ENCODE results near the gene GRK6.

GRK6 gene

DNA sequence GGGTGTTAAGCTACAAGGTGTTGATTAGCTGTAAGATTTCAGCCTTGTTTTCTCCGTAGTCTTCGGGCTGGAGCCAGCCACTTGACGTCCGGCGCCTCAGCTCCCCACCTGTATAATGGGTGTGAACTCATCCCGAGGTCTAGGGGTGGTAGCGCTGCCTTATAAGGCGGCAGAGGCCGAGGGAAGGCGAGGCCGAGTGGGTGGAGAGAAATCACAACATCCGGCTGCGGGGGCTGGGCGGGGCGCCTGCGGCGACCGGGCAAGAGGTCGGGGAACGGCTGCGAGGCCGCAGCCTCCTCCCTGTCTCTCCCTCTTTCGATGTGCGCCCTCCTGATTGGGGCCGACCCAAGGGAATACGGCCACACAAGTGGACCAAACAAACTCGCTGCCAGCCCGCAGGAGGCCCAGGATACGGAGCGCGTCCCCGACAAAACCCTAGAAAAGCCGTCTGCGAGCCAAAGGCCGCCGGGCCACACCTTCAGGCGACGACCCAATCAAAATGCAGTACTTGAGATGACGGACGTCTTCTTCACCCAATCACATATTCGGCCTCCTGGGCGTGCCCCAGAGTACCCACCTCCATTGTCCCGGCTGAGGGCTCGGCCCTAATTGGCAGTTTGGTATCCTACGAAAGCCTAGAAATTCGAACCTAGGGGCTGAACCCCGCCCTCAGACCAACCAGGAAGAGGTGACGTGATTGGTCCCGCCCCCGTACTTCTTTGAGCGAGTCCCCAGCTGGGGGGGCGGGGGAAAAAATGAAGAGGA lies 493 bp upstream of the GRK6 start (continued):
- TF ChIP-seq ZNF561 (tag by site-specific recombination; IDR thresholded peaks at IDR 0.05; ENCODE audit: borderline replicate concordance): peak; percentile 86; the same call in 1 of the 2 replicates
- TF ChIP-seq ZNF398 (tag by site-specific recombination; IDR thresholded peaks at IDR 0.05): 0 out of 2 replicates have a peak, but pooled peaks have one; percentile 0
- peak; percentile 91 for TF ChIP-seq ZFHX2 (tag by site-specific recombination; conservative IDR thresholded peaks at IDR 0.05)
- peak; percentile 88; the same call in 1 of the 2 replicates for TF ChIP-seq ZEB2 (tag by site-specific recombination; IDR thresholded peaks at IDR 0.05)
- peak; percentile 96; the same call in 1 of the 2 replicates for TF ChIP-seq KLF7 (tag by site-specific recombination; IDR thresholded peaks at IDR 0.05; ENCODE audit: borderline replicate concordance)
- TF ChIP-seq ZNF335 (tag by site-specific recombination; conservative IDR thresholded peaks at IDR 0.05): peak; percentile 73
- TF ChIP-seq ZNF830 (tag by site-specific recombination; IDR thresholded peaks at IDR 0.05; ENCODE audit: low read depth): no peak
- no peak for TF ChIP-seq ZNF777 (tag by site-specific recombination; IDR thresholded peaks at IDR 0.05; ENCODE audit: borderline replicate concordance)
- peak; percentile 75 for TF ChIP-seq ZNF324 (tag by site-specific recombination; IDR thresholded peaks at IDR 0.05)
- TF ChIP-seq, protein P1, sequence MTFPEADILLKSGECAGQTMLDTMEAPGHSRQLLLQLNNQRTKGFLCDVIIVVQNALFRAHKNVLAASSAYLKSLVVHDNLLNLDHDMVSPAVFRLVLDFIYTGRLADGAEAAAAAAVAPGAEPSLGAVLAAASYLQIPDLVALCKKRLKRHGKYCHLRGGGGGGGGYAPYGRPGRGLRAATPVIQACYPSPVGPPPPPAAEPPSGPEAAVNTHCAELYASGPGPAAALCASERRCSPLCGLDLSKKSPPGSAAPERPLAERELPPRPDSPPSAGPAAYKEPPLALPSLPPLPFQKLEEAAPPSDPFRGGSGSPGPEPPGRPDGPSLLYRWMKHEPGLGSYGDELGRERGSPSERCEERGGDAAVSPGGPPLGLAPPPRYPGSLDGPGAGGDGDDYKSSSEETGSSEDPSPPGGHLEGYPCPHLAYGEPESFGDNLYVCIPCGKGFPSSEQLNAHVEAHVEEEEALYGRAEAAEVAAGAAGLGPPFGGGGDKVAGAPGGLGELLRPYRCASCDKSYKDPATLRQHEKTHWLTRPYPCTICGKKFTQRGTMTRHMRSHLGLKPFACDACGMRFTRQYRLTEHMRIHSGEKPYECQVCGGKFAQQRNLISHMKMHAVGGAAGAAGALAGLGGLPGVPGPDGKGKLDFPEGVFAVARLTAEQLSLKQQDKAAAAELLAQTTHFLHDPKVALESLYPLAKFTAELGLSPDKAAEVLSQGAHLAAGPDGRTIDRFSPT (tag by site-specific recombination; IDR thresholded peaks at IDR 0.05): peak; percentile 56; the same call in 1 of the 2 replicates
- TF ChIP-seq SP3 (tag by site-specific recombination; IDR thresholded peaks at IDR 0.05): peak; percentile 98
- TF ChIP-seq ZNF530 (tag by site-specific recombination; IDR thresholded peaks at IDR 0.05; ENCODE audit: low read depth): no peak
- 0 out of 2 replicates have a peak, but pooled peaks have one; percentile 19 for TF ChIP-seq ZSCAN4 (tag by site-specific recombination; IDR thresholded peaks at IDR 0.05)
- TF ChIP-seq KLF8 (tag by site-specific recombination; IDR thresholded peaks at IDR 0.05): peak; percentile 97
- TF ChIP-seq ZNF580 (tag by site-specific recombination; IDR thresholded peaks at IDR 0.05): peak; percentile 98
- TF ChIP-seq, protein P2, sequence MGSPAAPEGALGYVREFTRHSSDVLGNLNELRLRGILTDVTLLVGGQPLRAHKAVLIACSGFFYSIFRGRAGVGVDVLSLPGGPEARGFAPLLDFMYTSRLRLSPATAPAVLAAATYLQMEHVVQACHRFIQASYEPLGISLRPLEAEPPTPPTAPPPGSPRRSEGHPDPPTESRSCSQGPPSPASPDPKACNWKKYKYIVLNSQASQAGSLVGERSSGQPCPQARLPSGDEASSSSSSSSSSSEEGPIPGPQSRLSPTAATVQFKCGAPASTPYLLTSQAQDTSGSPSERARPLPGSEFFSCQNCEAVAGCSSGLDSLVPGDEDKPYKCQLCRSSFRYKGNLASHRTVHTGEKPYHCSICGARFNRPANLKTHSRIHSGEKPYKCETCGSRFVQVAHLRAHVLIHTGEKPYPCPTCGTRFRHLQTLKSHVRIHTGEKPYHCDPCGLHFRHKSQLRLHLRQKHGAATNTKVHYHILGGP (tag by site-specific recombination; IDR thresholded peaks at IDR 0.05): peak; percentile 62; the same call in 1 of the 2 replicates
- TF ChIP-seq ZNF239 (tag by site-specific recombination; IDR thresholded peaks at IDR 0.05): no peak
- TF ChIP-seq, protein P3, sequence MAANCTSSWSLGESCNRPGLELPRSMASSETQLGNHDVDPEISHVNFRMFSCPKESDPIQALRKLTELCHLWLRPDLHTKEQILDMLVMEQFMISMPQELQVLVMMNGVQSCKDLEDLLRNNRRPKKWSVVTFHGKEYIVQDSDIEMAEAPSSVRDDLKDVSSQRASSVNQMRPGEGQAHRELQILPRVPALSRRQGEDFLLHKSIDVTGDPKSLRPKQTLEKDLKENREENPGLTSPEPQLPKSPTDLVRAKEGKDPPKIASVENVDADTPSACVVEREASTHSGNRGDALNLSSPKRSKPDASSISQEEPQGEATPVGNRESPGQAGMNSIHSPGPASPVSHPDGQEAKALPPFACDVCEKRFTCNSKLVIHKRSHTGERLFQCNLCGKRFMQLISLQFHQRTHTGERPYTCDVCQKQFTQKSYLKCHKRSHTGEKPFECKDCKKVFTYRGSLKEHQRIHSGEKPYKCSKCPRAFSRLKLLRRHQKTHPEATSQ (tag by site-specific recombination; IDR thresholded peaks at IDR 0.05): 0 out of 2 replicates have a peak, but pooled peaks have one; percentile 49
- TF ChIP-seq ZNF114 (tag by site-specific recombination; IDR thresholded peaks at IDR 0.05): no peak
- peak; percentile 39; the same call in 1 of the 2 replicates for TF ChIP-seq ZNF341 (tag by site-specific recombination; IDR thresholded peaks at IDR 0.05; ENCODE audit: low read depth)
- no peak for TF ChIP-seq ZNF184 (tag by site-specific recombination; IDR thresholded peaks at IDR 0.05)
- TF ChIP-seq ZNF2 (tag by site-specific recombination; IDR thresholded peaks at IDR 0.05): peak; percentile 68; the same call in 1 of the 2 replicates
- peak; percentile 60 for TF ChIP-seq ZNF610 (tag by site-specific recombination; IDR thresholded peaks at IDR 0.05; ENCODE audit: borderline replicate concordance)
- no peak for TF ChIP-seq GLI4 (tag by site-specific recombination; IDR thresholded peaks at IDR 0.05)
- TF ChIP-seq, protein P4, sequence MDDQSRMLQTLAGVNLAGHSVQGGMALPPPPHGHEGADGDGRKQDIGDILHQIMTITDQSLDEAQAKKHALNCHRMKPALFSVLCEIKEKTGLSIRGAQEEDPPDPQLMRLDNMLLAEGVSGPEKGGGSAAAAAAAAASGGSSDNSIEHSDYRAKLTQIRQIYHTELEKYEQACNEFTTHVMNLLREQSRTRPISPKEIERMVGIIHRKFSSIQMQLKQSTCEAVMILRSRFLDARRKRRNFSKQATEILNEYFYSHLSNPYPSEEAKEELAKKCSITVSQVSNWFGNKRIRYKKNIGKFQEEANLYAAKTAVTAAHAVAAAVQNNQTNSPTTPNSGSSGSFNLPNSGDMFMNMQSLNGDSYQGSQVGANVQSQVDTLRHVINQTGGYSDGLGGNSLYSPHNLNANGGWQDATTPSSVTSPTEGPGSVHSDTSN (CRISPR knock-in tag; IDR thresholded peaks at IDR 0.05): peak; percentile 88; the same call in 1 of the 2 replicates
- peak; percentile 98 for TF ChIP-seq SP2 (tag by site-specific recombination; IDR thresholded peaks at IDR 0.05)
- peak; percentile 99 for TF ChIP-seq KLF10 (tag by site-specific recombination; IDR thresholded peaks at IDR 0.05)
